Effector memory CD8-positive, alpha-beta T cell (primary cell): ENCODE measurements around the gene GRIK1.

Experiments used
- ATAC-seq: fragments of 150-1000 bp; cut with Tn5 transposase; replicated peaks from 2 replicates; pipeline ENCODE4 v1.10.0; 2021; ENCODE audit warnings: mild to moderate bottlenecking, moderate library complexity
- DNase-seq, 3 experiments: peaks; one replicate each; pipeline ENCODE4 v3.0.0; 2021
- H3K27ac Mint-ChIP-seq, 2 donors: one replicate each; pipeline ENCODE4 v1.8.0; 2022; ENCODE audit warnings: mild to moderate bottlenecking in 2 of 2, mixed read lengths in 2 of 2, moderate library complexity in 2 of 2
- H3K27me3 Mint-ChIP-seq, 2 donors: one replicate each; pipeline ENCODE4 v1.8.0; 2022; ENCODE audit warnings: mixed read lengths in 2 of 2
- H3K36me3 Mint-ChIP-seq: one replicate; pipeline ENCODE4 v1.8.0; 2022; ENCODE audit warnings: mild to moderate bottlenecking, moderate library complexity, mixed read lengths; ENCODE audit not compliant: insufficient read depth
- H3K4me1 Mint-ChIP-seq, 2 donors: one replicate each; pipeline ENCODE4 v1.8.0; 2022; ENCODE audit warnings: low read depth in 2 of 2, mixed read lengths in 2 of 2
- H3K4me3 Mint-ChIP-seq, 2 donors: one replicate each; pipeline ENCODE4 v1.8.0; 2022; ENCODE audit warnings: mild to moderate bottlenecking in 2 of 2, mixed read lengths in 2 of 2, moderate library complexity in 2 of 2
- H3K9me3 Mint-ChIP-seq, 2 donors: one replicate each; pipeline ENCODE4 v1.8.0; 2022; ENCODE audit warnings: mixed read lengths in 2 of 2

GRIK1 gene

GRCh38 chr21:29812947-29813346 lies 126.8 kb downstream of the GRIK1 start:
- Mint-ChIP-seq H3K27ac (no peak overlapping the region), H3K27me3 (no peaks in the 10 kb centered on the region), H3K36me3 (no peaks in the 10 kb centered on the region), H3K4me3 (no peak overlapping the region), H3K4me1 (no peaks in the 10 kb centered on the region), H3K9me3 (peaks cover 6 to 7% of the 10 kb centered on the region in 2 donors)
- no peak for ATAC-seq
- no peak for DNase-seq

- Mint-ChIP-seq H3K4me3 (no peak overlapping the region), H3K36me3 (no peaks in the 10 kb centered on the region), H3K4me1 (no peaks in the 10 kb centered on the region), H3K27me3 (no peaks in the 10 kb centered on the region), H3K9me3 (peaks cover 7 to 8% of the 10 kb centered on the region in 2 donors), H3K27ac (no peak overlapping the region)
- ATAC-seq (no peak), DNase-seq (no peak)
These were observed 128.9 kb downstream of the GRIK1 start for GRCh38 chr21:29810871-29811270.

GRCh38 chr21:29808153-29808552 lies 131.6 kb downstream of the GRIK1 start:
- DNase-seq (no peak), ATAC-seq (no peak)
- H3K36me3 Mint-ChIP-seq = no peaks in the 10 kb centered on the region
- no peaks in the 10 kb centered on the region for H3K4me1 Mint-ChIP-seq
- H3K27me3 Mint-ChIP-seq = no peaks in the 10 kb centered on the region
- no peak overlapping the region for H3K4me3 Mint-ChIP-seq
- peaks cover 7 to 8% of the 10 kb centered on the region in 2 donors for H3K9me3 Mint-ChIP-seq
- H3K27ac Mint-ChIP-seq = no peak overlapping the region

- H3K9me3 Mint-ChIP-seq = peaks cover 7 to 10% of the 10 kb centered on the region in 2 donors
- H3K4me3 Mint-ChIP-seq = no peak overlapping the region
- no peak overlapping the region for H3K27ac Mint-ChIP-seq
- no peaks in the 10 kb centered on the region for H3K36me3 Mint-ChIP-seq
- DNase-seq (no peak), ATAC-seq (no peak)
- no peaks in the 10 kb centered on the region for H3K4me1 Mint-ChIP-seq
- H3K27me3 Mint-ChIP-seq = no peaks in the 10 kb centered on the region
These were observed 134.7 kb downstream of the GRIK1 start for GRCh38 chr21:29805105-29805504.

- DNase-seq (no peak), ATAC-seq (no peak)
- H3K36me3 Mint-ChIP-seq = no peaks in the 10 kb centered on the region
- no peak overlapping the region for H3K27ac Mint-ChIP-seq
- H3K4me3 Mint-ChIP-seq = no peak overlapping the region
- H3K4me1 Mint-ChIP-seq = no peaks in the 10 kb centered on the region
- no peaks in the 10 kb centered on the region for H3K27me3 Mint-ChIP-seq
- peaks cover 6 to 7% of the 10 kb centered on the region in 2 donors for H3K9me3 Mint-ChIP-seq
These were observed 136.6 kb downstream of the GRIK1 start for GRCh38 chr21:29803191-29803590.

- H3K27ac Mint-ChIP-seq = no peak overlapping the region
- no peaks in the 10 kb centered on the region for H3K36me3 Mint-ChIP-seq
- H3K4me3 Mint-ChIP-seq = no peak overlapping the region
- no peak for ATAC-seq
- no peaks in the 10 kb centered on the region for H3K27me3 Mint-ChIP-seq
- DNase-seq = no peak
- H3K9me3 Mint-ChIP-seq = peaks cover 2 to 7% of the 10 kb centered on the region in 2 donors
- no peaks in the 10 kb centered on the region for H3K4me1 Mint-ChIP-seq
These were observed 138.7 kb downstream of the GRIK1 start for GRCh38 chr21:29801122-29801521.

GRCh38 chr21:29800056-29800455 lies 139.7 kb downstream of the GRIK1 start:
- Mint-ChIP-seq H3K27me3 (no peaks in the 10 kb centered on the region), H3K4me3 (no peak overlapping the region), H3K27ac (no peak overlapping the region), H3K36me3 (no peaks in the 10 kb centered on the region), H3K4me1 (no peaks in the 10 kb centered on the region), H3K9me3 (peaks cover 2 to 7% of the 10 kb centered on the region in 2 donors)
- no peak for DNase-seq
- no peak for ATAC-seq

- H3K4me1 Mint-ChIP-seq = no peaks in the 10 kb centered on the region
- DNase-seq = no peak
- ATAC-seq = no peak
- no peak overlapping the region for H3K27ac Mint-ChIP-seq
- H3K9me3 Mint-ChIP-seq = peaks cover 2 to 7% of the 10 kb centered on the region in 2 donors
- H3K27me3 Mint-ChIP-seq = no peaks in the 10 kb centered on the region
- no peak overlapping the region for H3K4me3 Mint-ChIP-seq
- no peaks in the 10 kb centered on the region for H3K36me3 Mint-ChIP-seq
These were observed 141.0 kb downstream of the GRIK1 start for GRCh38 chr21:29798840-29799239.

GRCh38 chr21:29797155-29797554 lies 142.6 kb downstream of the GRIK1 start:
- peaks cover 2 to 7% of the 10 kb centered on the region in 2 donors for H3K9me3 Mint-ChIP-seq
- H3K27me3 Mint-ChIP-seq = no peaks in the 10 kb centered on the region
- H3K36me3 Mint-ChIP-seq = no peaks in the 10 kb centered on the region
- no peak overlapping the region for H3K27ac Mint-ChIP-seq
- H3K4me1 Mint-ChIP-seq = no peaks in the 10 kb centered on the region
- no peak for DNase-seq
- H3K4me3 Mint-ChIP-seq = no peak overlapping the region
- ATAC-seq = no peak

- no peak overlapping the region for H3K27ac Mint-ChIP-seq
- ATAC-seq = no peak
- DNase-seq = no peak
These were observed 146.1 kb downstream of the GRIK1 start for GRCh38 chr21:29793712-29794111.

GRCh38 chr21:29789393-29789792 lies 150.4 kb downstream of the GRIK1 start:
- Mint-ChIP-seq H3K4me1 (no peaks in the 10 kb centered on the region), H3K4me3 (no peak overlapping the region), H3K27ac (no peak overlapping the region), H3K9me3 (peaks cover 5 to 9% of the 10 kb centered on the region in 2 donors), H3K36me3 (no peaks in the 10 kb centered on the region), H3K27me3 (no peaks in the 10 kb centered on the region)
- no peak for DNase-seq
- ATAC-seq = no peak

More at GRCh38 chr21:29793712-29794111, 146.1 kb downstream of the GRIK1 start:
- Mint-ChIP-seq H3K4me3 (no peak overlapping the region), H3K36me3 (no peaks in the 10 kb centered on the region), H3K9me3 (peaks cover 0 to 9% of the 10 kb centered on the region in 2 donors), H3K27me3 (no peaks in the 10 kb centered on the region), H3K4me1 (no peaks in the 10 kb centered on the region)

- no peak overlapping the region for H3K27ac Mint-ChIP-seq
- no peaks in the 10 kb centered on the region for H3K4me1 Mint-ChIP-seq
- no peaks in the 10 kb centered on the region for H3K27me3 Mint-ChIP-seq
- no peak overlapping the region for H3K4me3 Mint-ChIP-seq
- DNase-seq (no peak), ATAC-seq (no peak)
- H3K9me3 Mint-ChIP-seq = peaks cover 5 to 9% of the 10 kb centered on the region in 2 donors
- no peaks in the 10 kb centered on the region for H3K36me3 Mint-ChIP-seq
These were observed 151.0 kb downstream of the GRIK1 start for GRCh38 chr21:29788752-29789151.

GRCh38 chr21:29787361-29787909 lies 152.4 kb downstream of the GRIK1 start:
- Mint-ChIP-seq H3K27me3 (no peaks in the 10 kb centered on the region), H3K4me3 (no peak overlapping the region), H3K4me1 (no peaks in the 10 kb centered on the region), H3K9me3 (peaks cover 5 to 9% of the 10 kb centered on the region in 2 donors), H3K36me3 (no peaks in the 10 kb centered on the region), H3K27ac (no peak overlapping the region)
- ATAC-seq (no peak), DNase-seq (no peak)

GRCh38 chr21:29786496-29787360 lies 153.1 kb downstream of the GRIK1 start:
- Mint-ChIP-seq H3K27me3 (no peaks in the 10 kb centered on the region), H3K36me3 (no peaks in the 10 kb centered on the region), H3K4me3 (no peak overlapping the region), H3K4me1 (no peaks in the 10 kb centered on the region), H3K9me3 (peaks cover 5 to 9% of the 10 kb centered on the region in 2 donors), H3K27ac (no peak overlapping the region)
- no peak for ATAC-seq
- DNase-seq = no peak
